Nephron (organoid): ENCODE measurements around the gene MAFB.
A peak's percentile ranks its signal among the peaks of the same experiment; 100 is the strongest.

Experiments
- H3K27ac Mint-ChIP-seq, 3 experiments: 2 replicates each; pipeline ENCODE4 v1.8.0; 2020; ENCODE audit warnings: mixed read lengths in 3 of 3, mild to moderate bottlenecking in 2 of 3, moderate library complexity in 1 of 3
- H3K27me3 Mint-ChIP-seq: 2 replicates; pipeline ENCODE4 v1.8.0; 2021; ENCODE audit warnings: low read depth, mild to moderate bottlenecking, moderate library complexity, mixed read lengths
- H3K36me3 Mint-ChIP-seq: 2 replicates; pipeline ENCODE4 v1.8.0; 2020; ENCODE audit warnings: low read depth, mixed read lengths
- H3K4me1 Mint-ChIP-seq: 2 replicates; pipeline ENCODE4 v1.8.0; 2020; ENCODE audit warnings: mixed read lengths
- H3K4me3 Mint-ChIP-seq, 3 experiments: 2 replicates each; pipeline ENCODE4 v1.8.0; 2020; ENCODE audit warnings: mild to moderate bottlenecking in 3 of 3, mixed read lengths in 3 of 3, moderate library complexity in 2 of 3
- H3K9me3 Mint-ChIP-seq: 2 replicates; pipeline ENCODE4 v1.8.0; 2020; ENCODE audit warnings: mixed read lengths
- CTCF ChIP-seq, 3 experiments: fragments of 200-600 bp; sonication (generic); IDR thresholded peaks; one replicate each; pipeline ENCODE4 v1.5.0; 2021; ENCODE audit warnings: antibody characterized with exemption in 3 of 3; ENCODE audit not compliant: unreplicated experiment in 3 of 3

MAFB gene

GRCh38 chr20:40641202-40641601 is 47.8 kb downstream of the MAFB start:
- no peak overlapping the region for H3K27ac Mint-ChIP-seq
- H3K36me3 Mint-ChIP-seq, result no peaks in the 10 kb centered on the region
- no peak overlapping the region for H3K4me3 Mint-ChIP-seq
- no peaks in the 10 kb centered on the region for H3K9me3 Mint-ChIP-seq
- peaks cover 3% of the 10 kb centered on the region for H3K4me1 Mint-ChIP-seq
- peaks cover 18% of the 10 kb centered on the region for H3K27me3 Mint-ChIP-seq
- no peak for TF ChIP-seq CTCF (IDR thresholded peaks at IDR 0.05; ENCODE audit: unreplicated experiment in 3 of 3)

DNA sequence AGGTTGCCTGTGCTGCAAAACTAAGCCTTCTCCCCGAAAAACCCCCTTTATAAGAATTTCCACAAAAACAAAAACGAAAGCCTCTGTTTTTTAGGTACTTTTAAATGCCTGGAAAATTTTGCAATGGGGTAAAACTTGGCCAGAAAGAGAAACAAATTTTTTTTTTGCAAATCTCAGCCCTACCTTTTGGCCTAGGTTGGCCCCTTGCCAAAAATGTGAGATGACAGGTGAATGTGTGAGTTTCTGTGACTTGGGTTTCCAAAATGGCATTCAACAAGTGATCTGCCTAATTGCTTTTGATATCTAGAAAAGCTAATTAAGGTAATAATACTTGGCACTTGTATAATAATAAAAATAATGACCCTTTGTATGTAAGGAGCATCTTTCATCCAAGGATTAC is 48.4 kb downstream of the MAFB start:
- H3K27ac Mint-ChIP-seq, result no peak overlapping the region
- no peaks in the 10 kb centered on the region for H3K9me3 Mint-ChIP-seq
- H3K4me1 Mint-ChIP-seq, result no peaks in the 10 kb centered on the region
- H3K36me3 Mint-ChIP-seq, result no peaks in the 10 kb centered on the region
- H3K27me3 Mint-ChIP-seq, result peaks cover 18% of the 10 kb centered on the region
- H3K4me3 Mint-ChIP-seq, result no peak overlapping the region
- TF ChIP-seq CTCF (IDR thresholded peaks at IDR 0.05; ENCODE audit: unreplicated experiment in 3 of 3), result no peak

- H3K4me1 Mint-ChIP-seq, result no peaks in the 10 kb centered on the region
- no peaks in the 10 kb centered on the region for H3K9me3 Mint-ChIP-seq
- no peak overlapping the region for H3K27ac Mint-ChIP-seq
- peaks cover 18% of the 10 kb centered on the region for H3K27me3 Mint-ChIP-seq
- H3K4me3 Mint-ChIP-seq, result no peak overlapping the region
- H3K36me3 Mint-ChIP-seq, result no peaks in the 10 kb centered on the region
- TF ChIP-seq CTCF (IDR thresholded peaks at IDR 0.05; ENCODE audit: unreplicated experiment in 3 of 3), result no peak
Observed at GRCh38 chr20:40639676-40640355, 49.2 kb downstream of the MAFB start.

DNA sequence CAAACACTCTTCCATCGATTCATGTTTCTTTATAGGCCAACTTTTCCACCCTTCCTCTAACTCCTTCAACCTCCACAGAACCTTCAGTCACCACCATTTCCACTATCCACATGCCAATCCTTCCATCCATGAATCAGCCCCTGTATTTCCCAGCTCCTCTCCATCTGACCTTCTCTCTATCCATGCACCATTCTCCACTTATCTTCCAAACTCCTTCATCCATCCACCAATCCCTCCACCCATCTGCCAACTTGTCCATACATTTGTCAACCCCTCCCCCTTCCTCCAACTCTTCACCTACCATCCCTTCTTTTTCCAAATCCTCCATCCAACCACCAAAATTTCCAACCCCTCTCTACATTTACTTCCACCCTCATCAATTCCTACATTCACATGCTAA is 49.9 kb downstream of the MAFB start:
- Mint-ChIP-seq H3K36me3 (no peaks in the 10 kb centered on the region), H3K9me3 (no peaks in the 10 kb centered on the region), H3K27me3 (peaks cover 18% of the 10 kb centered on the region), H3K27ac (no peak overlapping the region), H3K4me3 (peak overlapping the region in 1 of 3 experiments; percentile 7), H3K4me1 (no peaks in the 10 kb centered on the region)
- TF ChIP-seq CTCF (IDR thresholded peaks at IDR 0.05; ENCODE audit: unreplicated experiment in 3 of 3), result no peak

- Mint-ChIP-seq H3K4me1 (no peaks in the 10 kb centered on the region), H3K27me3 (peaks cover 18% of the 10 kb centered on the region), H3K27ac (no peak overlapping the region), H3K4me3 (no peak overlapping the region), H3K9me3 (no peaks in the 10 kb centered on the region), H3K36me3 (no peaks in the 10 kb centered on the region)
- no peak for TF ChIP-seq CTCF (IDR thresholded peaks at IDR 0.05; ENCODE audit: unreplicated experiment in 3 of 3)
Observed at GRCh38 chr20:40638414-40638813, 50.6 kb downstream of the MAFB start.

DNA sequence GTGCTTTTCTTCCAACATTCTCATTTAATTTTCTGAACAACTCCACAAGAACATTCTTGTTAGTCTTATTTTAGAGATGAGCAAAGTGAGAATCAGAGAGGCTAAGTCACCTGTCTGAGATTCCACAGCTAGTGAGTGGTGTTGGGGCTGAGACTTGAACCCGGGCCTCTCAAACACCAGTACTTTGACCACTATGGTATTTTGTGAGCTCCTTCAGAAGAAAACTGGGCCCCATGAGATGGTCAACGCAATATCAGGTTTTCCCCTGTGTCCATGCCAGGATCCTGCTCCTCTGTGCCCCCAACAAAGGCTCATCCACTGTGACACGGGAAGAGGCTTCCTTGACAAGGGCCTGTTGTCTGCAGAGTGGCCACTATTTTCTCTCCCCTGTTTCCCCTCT is 51.9 kb downstream of the MAFB start:
- Mint-ChIP-seq H3K4me1 (no peaks in the 10 kb centered on the region), H3K27ac (no peak overlapping the region), H3K9me3 (no peaks in the 10 kb centered on the region), H3K4me3 (no peak overlapping the region), H3K27me3 (peaks cover 17% of the 10 kb centered on the region), H3K36me3 (no peaks in the 10 kb centered on the region)
- no peak for TF ChIP-seq CTCF (IDR thresholded peaks at IDR 0.05; ENCODE audit: unreplicated experiment in 3 of 3)
